H1 (cell line): ENCODE results near the gene STXBP5. TPM values are rescaled to one million over a fixed set of nuclear protein-coding genes. Genes with fewer than 3 reads are reported as not detected.

Experiments
- CTCF ChIA-PET: fragments of 300-600 bp; sonication (Branson Sonifier 250); formaldehyde crosslinking; loops from one replicate; lab custom pipeline; 2021; ENCODE audit not compliant: partially characterized antibody; lab: Charles Lee
- POLR2A ChIA-PET: fragments of 300-600 bp; sonication (Branson Sonifier 250); formaldehyde crosslinking; loops from one replicate; lab custom pipeline; 2021; ENCODE audit warnings: inconsistent platforms; ENCODE audit not compliant: partially characterized antibody; lab: Charles Lee
- DNase-seq, 2 experiments: peaks; one replicate each; pipeline versions ENCODE4 v3.0.0 to v3.0.0-alpha.2; 2010 to 2022; ENCODE audit warnings: low spot score in 2 of 2, low read depth in 1 of 2, mixed read lengths in 1 of 2
- FAIRE-seq: peaks from 2 replicates; lab custom pipeline; 2011; peaks lifted over from hg19 to GRCh38; lab: Jason Lieb, UNC
- H2AFZ ChIP-seq: 2 replicates; pipeline ENCODE4 v1.8.1; 2012; ENCODE audit warnings: low read length, inconsistent platforms
- H2AK5ac ChIP-seq: 2 replicates; pipeline ENCODE4 v1.6.1; 2013; ENCODE audit warnings: low read depth, low read length
- H2BK120ac ChIP-seq: replicated peaks from 2 replicates; pipeline ENCODE3; 2013; ENCODE audit warnings: low read depth, low read length, inconsistent platforms
- H2BK12ac ChIP-seq: 2 replicates; pipeline ENCODE4 v1.6.1; 2013; ENCODE audit warnings: low read depth, low read length
- H2BK15ac ChIP-seq: 2 replicates; pipeline ENCODE4 v1.6.1; 2013; ENCODE audit warnings: low read length
- H2BK20ac ChIP-seq: 2 replicates; pipeline ENCODE4 v1.6.1; 2013; ENCODE audit warnings: low read length
- H2BK5ac ChIP-seq: 2 replicates; pipeline ENCODE4 v1.6.1; 2013; ENCODE audit warnings: low read depth, low read length
- H3K14ac ChIP-seq: 2 replicates; pipeline ENCODE4 v1.6.1; 2013; ENCODE audit warnings: inconsistent platforms; ENCODE audit not compliant: insufficient read length
- H3K18ac ChIP-seq: 2 replicates; pipeline ENCODE4 v1.6.1; 2013; ENCODE audit warnings: low read length; ENCODE audit errors: extremely low read depth
- H3K23ac ChIP-seq: 2 replicates; pipeline ENCODE4 v1.6.1; 2013; ENCODE audit warnings: inconsistent platforms; ENCODE audit not compliant: insufficient read length
- H3K23me2 ChIP-seq: 2 replicates; pipeline ENCODE4 v1.6.1; 2013; ENCODE audit warnings: low read depth, low read length
- H3K27ac ChIP-seq: 2 replicates; pipeline ENCODE4 v1.6.1; 2011; ENCODE audit warnings: low read depth, low read length, inconsistent platforms
- H3K27me3 ChIP-seq, 4 experiments: replicated peaks in 1 of 4; 1 replicate in 1 of 4; 2 replicates in 3 of 4; pipeline versions ENCODE4 v1.6.1 to v1.8.1; 2011 to 2013; ENCODE audit warnings: low read length in 3 of 4, mild to moderate bottlenecking in 3 of 4, inconsistent platforms in 2 of 4, mixed read lengths in 2 of 4, moderate library complexity in 1 of 4; ENCODE audit not compliant: control insufficient read depth in 3 of 4, insufficient read depth in 3 of 4; ENCODE audit errors: extremely low read depth in 1 of 4
- H3K36me3 ChIP-seq, 4 experiments: 2 replicates each; pipeline versions ENCODE4 v1.6.1 to v1.8.1; 2011 to 2013; ENCODE audit warnings: mild to moderate bottlenecking in 4 of 4, low read length in 3 of 4, moderate library complexity in 2 of 4, control low read depth in 1 of 4, inconsistent platforms in 1 of 4; ENCODE audit not compliant: insufficient read depth in 4 of 4, control insufficient read depth in 2 of 4
- H3K4ac ChIP-seq: replicated peaks from 2 replicates; pipeline ENCODE3; 2013; ENCODE audit warnings: low read length, low read depth, mixed read lengths, inconsistent platforms; ENCODE audit not compliant: insufficient read length
- H3K4me1 ChIP-seq, 4 experiments: replicated peaks in 1 of 4; 1 replicate in 1 of 4; 2 replicates in 3 of 4; pipeline versions ENCODE4 v1.6.1 to v1.8.1; 2011 to 2013; ENCODE audit warnings: low read length in 3 of 4, inconsistent platforms in 2 of 4, mixed read lengths in 1 of 4; ENCODE audit not compliant: insufficient read depth in 4 of 4, control insufficient read depth in 3 of 4
- H3K4me2 ChIP-seq, 2 experiments: 2 replicates each; pipeline versions ENCODE4 v1.6.1 to v1.8.1; 2011 to 2013; ENCODE audit warnings: low read depth in 2 of 2, low read length in 2 of 2, control low read depth in 1 of 2, inconsistent platforms in 1 of 2, mild to moderate bottlenecking in 1 of 2; ENCODE audit not compliant: insufficient read depth in 1 of 2
- H3K4me3 ChIP-seq, 4 experiments: fragments of 200-600, 300-600 bp in 1 of 4; sonication (generic), shearing (Covaris generic), sonication (Bioruptor Twin) in 1 of 4; 2 replicates each; pipeline versions ENCODE4 v1.5.1 to v1.8.1; 2011 to 2016; ENCODE audit warnings: low read length in 4 of 4, low read depth in 3 of 4, control low read depth in 2 of 4, inconsistent platforms in 2 of 4, mild to moderate bottlenecking in 2 of 4, mixed read lengths in 1 of 4, moderate library complexity in 1 of 4; ENCODE audit not compliant: insufficient read depth in 2 of 4; ENCODE audit errors: extremely low read depth in 1 of 4
- H3K56ac ChIP-seq: replicated peaks from 2 replicates; pipeline ENCODE3; 2013; ENCODE audit warnings: low read depth, mild to moderate bottlenecking, mixed read lengths, low read length, inconsistent platforms; ENCODE audit not compliant: insufficient read length
- H3K79me1 ChIP-seq: 2 replicates; pipeline ENCODE4 v1.6.1; 2013; ENCODE audit warnings: low read depth, low read length, control low read depth
- H3K79me2 ChIP-seq, 2 experiments: 2 replicates each; pipeline versions ENCODE4 v1.6.1 to v1.8.1; 2012 to 2013; ENCODE audit warnings: low read length in 2 of 2, mild to moderate bottlenecking in 2 of 2, inconsistent platforms in 1 of 2; ENCODE audit not compliant: insufficient read depth in 2 of 2, control insufficient read depth in 1 of 2
- H3K9ac ChIP-seq, 4 experiments: replicated peaks in 1 of 4; 1 replicate in 1 of 4; 2 replicates in 3 of 4; pipeline versions ENCODE4 v1.6.1 to v1.8.1; 2011 to 2013; ENCODE audit warnings: low read depth in 3 of 4, low read length in 3 of 4, control low read depth in 2 of 4, mild to moderate bottlenecking in 2 of 4, moderate library complexity in 2 of 4, inconsistent platforms in 1 of 4; ENCODE audit errors: extremely low read depth in 1 of 4
- H3K9me3 ChIP-seq, 2 experiments: 2 replicates each; pipeline versions ENCODE4 v1.6.1 to v1.8.1; 2012 to 2013; ENCODE audit warnings: mild to moderate bottlenecking in 2 of 2, moderate library complexity in 2 of 2, control low read depth in 1 of 2, inconsistent platforms in 1 of 2, low read depth in 1 of 2, low read length in 1 of 2, mixed read lengths in 1 of 2; ENCODE audit not compliant: insufficient read depth in 2 of 2
- H4K20me1 ChIP-seq, 2 experiments: replicated peaks in 1 of 2; 2 replicates each; pipeline versions ENCODE3 to v1.8.1; 2011 to 2013; ENCODE audit warnings: inconsistent platforms in 2 of 2, low read length in 2 of 2, mild to moderate bottlenecking in 1 of 2; ENCODE audit not compliant: insufficient read depth in 2 of 2, control insufficient read depth in 1 of 2
- H4K5ac ChIP-seq: 2 replicates; pipeline ENCODE4 v1.6.1; 2013; ENCODE audit warnings: low read length, low read depth, mixed read lengths, inconsistent platforms; ENCODE audit not compliant: insufficient read length
- H4K8ac ChIP-seq: 2 replicates; pipeline ENCODE4 v1.8.0; 2013; ENCODE audit warnings: mild to moderate bottlenecking, moderate library complexity, low read length, inconsistent platforms; ENCODE audit not compliant: insufficient read depth; ENCODE audit errors: extremely low read depth
- H4K91ac ChIP-seq: replicated peaks from 2 replicates; pipeline ENCODE3; 2013; ENCODE audit warnings: low read length, mixed read lengths, inconsistent platforms; ENCODE audit not compliant: insufficient read length
- WGBS, 2 experiments: shearing (Covaris generic) in 1 of 2; methylation state at CpG; one replicate each; pipeline versions ENCODE4 v1.1.6 to v1.1.7; 2013 to 2015; ENCODE audit warnings: low lambda C conversion rate in 2 of 2, mixed read lengths in 2 of 2, inconsistent platforms in 1 of 2, low coverage in 1 of 2, missing lambda C conversion rate in 1 of 2; ENCODE audit not compliant: insufficient replicate concordance in 2 of 2, insufficient coverage in 1 of 2, insufficient read length in 1 of 2; ENCODE audit errors: extremely low coverage in 1 of 2, missing lambda C conversion rate in 1 of 2; 5-methylcytosine and 5-hydroxymethylcytosine counted together
- polyA plus RNA-seq, 7 experiments: library from polyadenylated mRNA; depleted of rRNA in 3 of 7; stranded (reverse) in 5 of 7; unstranded in 2 of 7; fragments of >200 nt in 5 of 7; fragments of 200-250 nt in 2 of 7; gene quantifications; 1 replicate in 5 of 7; 2 replicates in 1 of 7; 4 replicates in 1 of 7; pipeline versions ENCODE4 v1.2.1 to v1.2.3, GENCODE V29; 2011 to 2013; ENCODE audit warnings: missing spikeins in 2 of 7, mixed read lengths in 2 of 7
- total RNA-seq: library from RNA; stranded (reverse); fragmentation: NEBNext Ultra II Directional; extraction: Animal tissue kit (Norgen Biotek cat#: 25700); gene quantifications from 2 replicates; pipeline ENCODE4 v1.2.1, GENCODE V29; 2021

STXBP5 gene
- total and polyA plus RNA-seq, 2 of the 8 experiments (the other 6 are each of a cell fraction or from before 2014, with no cell fraction given), result 2.7 to 10.8 TPM

DNA sequence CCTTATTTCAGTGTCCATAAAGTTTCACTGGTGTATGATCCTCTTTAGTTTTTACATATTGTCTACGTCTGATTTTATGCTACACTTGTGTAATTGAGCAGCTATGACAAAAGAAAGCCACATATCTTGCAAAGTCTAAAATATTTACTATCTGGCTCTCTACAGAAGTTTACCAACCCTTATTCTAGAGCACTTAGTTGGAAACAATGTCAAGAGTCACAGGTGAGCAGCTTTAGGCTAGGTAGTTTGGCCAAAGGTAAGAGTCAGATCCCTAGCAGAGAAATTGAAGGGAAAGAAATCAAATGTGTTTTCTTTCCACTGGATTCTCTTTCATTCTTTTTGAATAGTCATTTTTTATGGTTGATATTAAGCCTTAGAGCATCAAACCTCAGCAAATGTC, 34.7 kb upstream of the STXBP5 start:
- Histone ChIP-seq H3K4ac (no peak overlapping the region), H2BK120ac (no peak overlapping the region), H3K9ac (no peak overlapping the region), H3K23ac (no peak overlapping the region), H2BK15ac (no peak overlapping the region), H3K56ac (no peak overlapping the region), H3K27ac (no peak overlapping the region), H2AFZ (no peak overlapping the region), H4K8ac (no peak overlapping the region), H3K14ac (no peak overlapping the region), H3K23me2 (no peaks in the 10 kb centered on the region), H4K5ac (no peak overlapping the region), H3K36me3 (no peaks in the 10 kb centered on the region), H3K9me3 (no peaks in the 10 kb centered on the region), H3K79me2 (no peaks in the 10 kb centered on the region), H2BK5ac (no peak overlapping the region), H3K4me3 (no peak overlapping the region), H4K91ac (no peak overlapping the region), H3K18ac (no peak overlapping the region), H3K79me1 (no peaks in the 10 kb centered on the region), H2BK12ac (no peak overlapping the region), H3K27me3 (no peaks in the 10 kb centered on the region), H2BK20ac (no peak overlapping the region), H2AK5ac (no peak overlapping the region), H4K20me1 (no peaks in the 10 kb centered on the region), H3K4me1 (no peaks in the 10 kb centered on the region; a peak in 1 of 7 replicates), H3K4me2 (no peak overlapping the region)
- DNase-seq (no peak), FAIRE-seq (no peak)
- ChIA-PET POLR2A (no interaction called here), CTCF (interaction anchor here (2.2 kb wide), 1 partner anchor 163 kb away, joined by 5 read pairs; no protein-coding TSS in a partner anchor)
- WGBS, 2 experiments, result 86% methylated on average over 1 of the region's 1 CpG; no CpG with 5 or more reads in 1 of the 2 experiments
